Measurements from ENCODE around the gene BMPR1B. TPM values are rescaled to one million over a fixed set of nuclear protein-coding genes. Genes with fewer than 3 reads are reported as not detected.

Gene BMPR1B
- total RNA-seq, 2 experiments from 2014 or later: not detected

GRCh38 chr4:94979621-94980020 is 221.9 kb downstream of the BMPR1B start:
- H3K36me3 Mint-ChIP-seq (ENCODE audit: low read depth): no peaks in the 10 kb centered on the region
- no peaks in the 10 kb centered on the region for H3K27me3 Mint-ChIP-seq
- H3K4me1 ChIP-seq (ENCODE audit: insufficient read depth, low read length): no peaks in the 10 kb centered on the region
- ChIA-PET POLR2A (no interaction called here), CTCF (no interaction called here)
- no peak overlapping the region for H3K27ac ChIP-seq (ENCODE audit: low read depth in 1 of 2, low read length in 2 of 2)
- H3K4me3 Mint-ChIP-seq: no peak overlapping the region
- H3K9me3 ChIP-seq (ENCODE audit: control insufficient read depth in 1 of 2, insufficient read depth in 1 of 2, low read length in 2 of 2): no peaks in the 10 kb centered on the region
- intact Hi-C loops (cut with DNase I, micrococcal nuclease): no loop called here
- H3K9me3 Mint-ChIP-seq: peaks cover 2% of the 10 kb centered on the region
- ATAC-seq (ENCODE audit: poor library complexity): no peak
- H3K36me3 ChIP-seq (ENCODE audit: insufficient read depth, low read length): no peaks in the 10 kb centered on the region
- TF ChIP-seq, protein P1, sequence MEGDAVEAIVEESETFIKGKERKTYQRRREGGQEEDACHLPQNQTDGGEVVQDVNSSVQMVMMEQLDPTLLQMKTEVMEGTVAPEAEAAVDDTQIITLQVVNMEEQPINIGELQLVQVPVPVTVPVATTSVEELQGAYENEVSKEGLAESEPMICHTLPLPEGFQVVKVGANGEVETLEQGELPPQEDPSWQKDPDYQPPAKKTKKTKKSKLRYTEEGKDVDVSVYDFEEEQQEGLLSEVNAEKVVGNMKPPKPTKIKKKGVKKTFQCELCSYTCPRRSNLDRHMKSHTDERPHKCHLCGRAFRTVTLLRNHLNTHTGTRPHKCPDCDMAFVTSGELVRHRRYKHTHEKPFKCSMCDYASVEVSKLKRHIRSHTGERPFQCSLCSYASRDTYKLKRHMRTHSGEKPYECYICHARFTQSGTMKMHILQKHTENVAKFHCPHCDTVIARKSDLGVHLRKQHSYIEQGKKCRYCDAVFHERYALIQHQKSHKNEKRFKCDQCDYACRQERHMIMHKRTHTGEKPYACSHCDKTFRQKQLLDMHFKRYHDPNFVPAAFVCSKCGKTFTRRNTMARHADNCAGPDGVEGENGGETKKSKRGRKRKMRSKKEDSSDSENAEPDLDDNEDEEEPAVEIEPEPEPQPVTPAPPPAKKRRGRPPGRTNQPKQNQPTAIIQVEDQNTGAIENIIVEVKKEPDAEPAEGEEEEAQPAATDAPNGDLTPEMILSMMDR (IDR thresholded peaks at IDR 0.05): no peak
- no peaks in the 10 kb centered on the region for H3K27me3 ChIP-seq (ENCODE audit: control insufficient read depth in 1 of 2, insufficient read depth in 2 of 2, low read length in 2 of 2)
- no peaks in the 10 kb centered on the region for H3K4me1 Mint-ChIP-seq (ENCODE audit: low read depth)
- no peak for DNase-seq
- no peak overlapping the region for H3K27ac Mint-ChIP-seq
- no peak overlapping the region for H3K4me3 ChIP-seq (ENCODE audit: low read length)

- Histone ChIP-seq H3K36me3 (ENCODE audit: insufficient read depth, low read length) (no peaks in the 10 kb centered on the region), H3K4me1 (ENCODE audit: insufficient read depth, low read length) (no peaks in the 10 kb centered on the region), H3K27me3 (ENCODE audit: control insufficient read depth in 1 of 2, insufficient read depth in 2 of 2, low read length in 2 of 2) (no peaks in the 10 kb centered on the region), H3K4me3 (ENCODE audit: low read length) (no peak overlapping the region), H3K9me3 (ENCODE audit: control insufficient read depth in 1 of 2, insufficient read depth in 1 of 2, low read length in 2 of 2) (no peaks in the 10 kb centered on the region), H3K27ac (ENCODE audit: low read depth in 1 of 2, low read length in 2 of 2) (no peak overlapping the region)
- Mint-ChIP-seq H3K9me3 (no peaks in the 10 kb centered on the region), H3K4me3 (peak overlapping the region; percentile 7), H3K27me3 (no peaks in the 10 kb centered on the region), H3K4me1 (ENCODE audit: low read depth) (peaks cover 15% of the 10 kb centered on the region), H3K27ac (no peak overlapping the region), H3K36me3 (ENCODE audit: low read depth) (no peaks in the 10 kb centered on the region)
- peak; percentile 56 for ATAC-seq (ENCODE audit: poor library complexity)
- POLR2A ChIA-PET: no interaction called here
- TF ChIP-seq, protein P1 (IDR thresholded peaks at IDR 0.05): no peak
- intact Hi-C loops (cut with DNase I, micrococcal nuclease): no loop called here
- DNase-seq: peak in 2 of 14 experiments; percentile 4 to 5
- CTCF ChIA-PET: no interaction called here
Measured at GRCh38 chr4:94995684-94996394, 238.1 kb downstream of the BMPR1B start.

GRCh38 chr4:95000076-95000648 is 242.4 kb downstream of the BMPR1B start:
- POLR2A ChIA-PET: no interaction called here
- Histone ChIP-seq H3K9me3 (ENCODE audit: control insufficient read depth in 1 of 2, insufficient read depth in 1 of 2, low read length in 2 of 2) (no peaks in the 10 kb centered on the region), H3K27ac (ENCODE audit: low read depth in 1 of 2, low read length in 2 of 2) (no peak overlapping the region), H3K4me3 (ENCODE audit: low read length) (no peak overlapping the region), H3K36me3 (ENCODE audit: insufficient read depth, low read length) (no peaks in the 10 kb centered on the region), H3K4me1 (ENCODE audit: insufficient read depth, low read length) (no peaks in the 10 kb centered on the region), H3K27me3 (ENCODE audit: control insufficient read depth in 1 of 2, insufficient read depth in 2 of 2, low read length in 2 of 2) (no peaks in the 10 kb centered on the region)
- DNase-seq: no peak
- TF ChIP-seq, protein P1 (IDR thresholded peaks at IDR 0.05): no peak
- no peak for ATAC-seq (ENCODE audit: poor library complexity)
- intact Hi-C loops (cut with DNase I, micrococcal nuclease): no loop called here
- no peaks in the 10 kb centered on the region for H3K36me3 Mint-ChIP-seq (ENCODE audit: low read depth)
- H3K27me3 Mint-ChIP-seq: no peaks in the 10 kb centered on the region
- no peak overlapping the region for H3K27ac Mint-ChIP-seq
- H3K4me3 Mint-ChIP-seq: no peak overlapping the region
- no peaks in the 10 kb centered on the region for H3K9me3 Mint-ChIP-seq
- CTCF ChIA-PET: no interaction called here
- H3K4me1 Mint-ChIP-seq (ENCODE audit: low read depth): peaks cover 15% of the 10 kb centered on the region
